HG03520 (cell line): Measurements from ENCODE around the gene TCERG1.
"Not testable (repeated sequence)": the region's sequence is repeated elsewhere in the genome, so short reads cannot be mapped to it uniquely, and the experiment has no call there.

Experiments
- ATAC-seq: cut with Tn5 transposase; IDR thresholded peaks from one replicate; pipeline ENCODE4 v1.9.1; 2021; ENCODE audit warnings: mild to moderate bottlenecking, moderate library complexity; ENCODE audit not compliant: unreplicated experiment

TCERG1 gene

DNA sequence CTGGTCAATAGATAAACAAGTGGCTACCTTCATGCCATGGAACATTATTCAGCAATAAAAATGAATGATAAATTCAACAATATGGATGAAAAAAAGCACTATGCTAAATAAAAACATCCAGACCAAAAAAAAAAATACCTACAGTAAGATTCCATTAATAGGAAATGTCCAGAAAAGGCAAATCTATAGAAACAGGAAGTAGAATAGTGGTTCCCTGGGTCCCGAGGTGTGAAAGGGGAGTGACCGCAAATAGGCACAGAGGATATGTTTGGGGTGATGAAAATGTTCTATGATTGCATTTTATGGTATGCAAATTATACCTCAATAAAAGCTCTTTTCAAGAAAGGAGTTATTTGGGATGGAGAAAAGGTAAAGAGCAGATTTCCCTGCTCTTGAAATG is 72.4 kb downstream of the TCERG1 start:
- no peak for ATAC-seq

DNA sequence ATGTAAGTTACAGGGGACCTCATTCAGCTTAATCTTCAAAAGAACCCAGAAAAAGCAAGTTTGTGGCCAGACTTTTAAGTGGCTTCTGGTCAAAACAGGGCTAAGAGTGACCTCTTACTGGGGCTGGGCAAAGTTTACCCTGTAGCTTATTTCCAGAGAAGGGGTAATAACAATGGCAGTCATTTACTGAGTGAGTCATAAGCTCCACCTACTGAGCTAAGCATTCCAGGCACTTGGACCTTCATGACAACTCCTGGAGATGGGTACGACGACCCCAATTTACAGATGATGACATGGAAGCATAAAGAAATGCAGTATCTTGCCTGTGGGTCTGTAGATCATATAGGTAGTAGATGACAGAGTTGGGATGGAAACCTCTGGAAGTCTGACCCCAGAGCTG is 73.6 kb downstream of the TCERG1 start:
- ATAC-seq, result no peak

DNA sequence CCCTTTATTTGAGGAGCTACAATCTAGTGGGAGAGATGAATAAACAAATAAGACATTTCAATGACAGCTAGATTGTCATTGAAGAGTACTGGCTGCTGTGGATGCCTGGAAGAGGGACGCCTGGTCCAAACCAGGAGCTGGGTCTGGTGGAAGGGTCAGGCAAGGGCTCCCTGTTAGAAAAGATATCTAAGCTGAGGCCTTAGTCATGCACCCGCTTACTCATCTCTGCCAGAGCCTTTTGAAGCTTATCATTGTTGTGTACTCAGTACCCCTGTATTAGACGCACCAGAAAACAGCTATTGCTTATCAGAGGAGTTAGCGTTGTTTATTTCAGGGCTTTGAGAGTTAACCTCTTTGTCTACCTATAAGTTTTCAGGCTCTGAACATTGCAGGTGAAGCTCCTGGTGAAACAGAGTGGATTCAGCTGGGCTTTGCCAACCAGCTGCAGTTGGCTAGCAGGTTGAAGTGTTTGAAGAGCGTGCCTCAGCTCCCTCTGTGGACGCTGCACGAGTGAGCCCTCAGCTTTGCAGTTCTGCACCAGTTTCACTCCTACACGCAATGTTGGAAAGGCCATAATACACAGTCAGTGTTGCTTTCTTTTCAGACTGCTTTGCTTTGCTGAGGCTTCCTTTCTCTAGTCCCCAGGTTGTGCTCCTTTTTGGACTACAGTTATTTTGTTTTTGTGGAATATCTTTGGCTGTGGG is 74.4 kb downstream of the TCERG1 start:
- ATAC-seq, result no peak

DNA sequence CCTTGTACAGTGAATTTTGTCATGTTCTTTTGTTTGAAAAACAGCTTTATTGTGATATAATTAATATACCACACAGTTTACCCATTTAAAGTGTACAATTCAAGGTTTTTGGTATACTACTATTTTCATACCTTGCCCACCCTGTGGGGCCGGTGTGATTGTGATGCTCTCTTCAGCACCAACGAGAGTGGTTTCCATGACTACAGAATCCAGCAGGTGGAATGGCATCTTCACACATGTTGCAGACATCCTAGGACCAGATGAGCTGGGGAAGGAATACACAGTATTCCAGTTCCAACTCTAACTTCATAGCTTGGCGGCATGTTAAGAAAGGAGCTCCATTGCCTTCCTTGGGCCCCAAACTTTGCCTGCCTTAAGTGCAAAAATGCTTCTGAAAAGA is 76.6 kb downstream of the TCERG1 start:
- no peak for ATAC-seq

DNA sequence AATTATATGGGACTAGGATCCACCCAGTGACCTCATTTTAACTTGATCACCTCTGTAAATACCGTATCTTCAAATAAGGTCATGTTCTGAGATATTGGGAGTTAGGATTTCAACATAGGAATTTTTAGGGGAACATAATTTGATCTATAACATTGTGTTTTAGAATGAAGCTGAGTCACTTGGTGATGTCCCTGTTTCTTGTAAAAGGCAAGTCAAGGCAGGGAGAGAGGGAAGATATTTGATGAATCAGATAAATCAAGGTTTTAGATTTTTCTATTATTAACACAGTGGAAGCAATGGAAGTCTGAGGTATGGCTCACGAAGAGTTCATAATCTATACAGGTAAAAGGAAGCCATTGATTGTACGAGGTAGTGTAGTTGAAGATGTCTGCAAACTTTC is 80.7 kb downstream of the TCERG1 start:
- ATAC-seq, result no peak

DNA sequence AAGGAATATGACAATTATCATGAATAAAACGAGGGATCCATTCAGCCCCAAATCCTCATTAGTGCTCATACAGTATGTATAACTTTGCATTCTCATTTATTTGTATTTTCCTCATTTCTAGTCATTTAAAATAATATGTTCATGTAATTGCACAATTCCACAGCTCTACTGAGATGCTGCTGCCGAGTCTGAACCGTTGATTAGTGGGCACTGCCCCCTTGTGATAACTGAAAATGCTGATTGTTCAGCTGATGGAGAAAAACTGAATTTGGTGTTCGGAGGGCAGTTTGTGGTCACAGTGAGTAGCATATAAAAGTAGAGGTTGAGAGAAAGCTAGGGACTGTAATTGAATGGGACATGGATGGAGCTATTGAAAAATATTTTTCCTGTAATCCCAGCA is 81.1 kb downstream of the TCERG1 start:
- no peak for ATAC-seq

DNA sequence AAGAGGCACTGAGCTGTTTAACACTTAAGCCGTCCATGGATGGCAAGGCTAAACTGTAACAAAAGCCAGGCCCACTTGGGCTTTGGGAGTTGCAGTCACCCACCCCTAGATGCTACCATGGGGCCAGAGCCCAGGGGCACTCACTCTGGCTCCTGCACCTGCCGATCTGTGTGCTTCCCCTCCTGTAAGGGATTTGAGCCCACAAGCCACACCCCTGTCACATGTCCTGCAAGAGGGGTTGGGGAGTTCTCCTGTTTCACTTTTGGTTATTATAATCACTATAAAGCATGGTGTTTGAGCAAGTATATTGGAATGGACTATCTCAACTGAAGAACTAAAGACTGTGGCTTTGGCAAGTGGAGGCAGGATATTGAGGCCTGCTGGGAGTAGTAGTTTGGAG is 82.9 kb downstream of the TCERG1 start:
- ATAC-seq, result peak; percentile 37

DNA sequence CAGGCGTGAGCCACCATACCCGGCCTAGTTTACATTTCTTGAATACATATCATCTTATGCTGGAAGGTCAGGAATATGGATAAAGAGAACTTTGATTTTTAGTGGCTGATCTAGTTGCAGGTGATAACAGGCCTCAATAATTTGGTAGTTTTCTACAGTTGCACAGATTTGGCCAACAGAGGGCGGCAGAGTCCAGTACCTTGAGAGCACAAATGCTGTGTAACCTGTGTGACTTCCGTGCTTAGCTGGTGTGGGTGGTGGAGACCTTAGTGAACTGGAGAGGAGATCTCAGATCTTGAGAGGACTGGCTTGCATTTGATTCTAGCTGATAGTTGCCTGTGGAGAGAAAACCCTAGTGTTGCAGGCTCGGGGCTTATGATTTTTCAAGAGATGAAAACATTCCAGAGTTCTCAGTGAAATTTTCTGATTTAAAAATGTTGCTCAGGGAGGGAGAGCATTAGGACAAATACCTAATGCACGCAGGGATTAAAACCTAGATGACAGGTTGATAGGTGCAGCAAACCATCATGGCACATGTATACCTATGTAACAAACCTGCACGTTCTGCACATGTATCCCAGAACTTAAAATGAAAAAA is 86.2 kb downstream of the TCERG1 start:
- ATAC-seq, result peak; percentile 98

DNA sequence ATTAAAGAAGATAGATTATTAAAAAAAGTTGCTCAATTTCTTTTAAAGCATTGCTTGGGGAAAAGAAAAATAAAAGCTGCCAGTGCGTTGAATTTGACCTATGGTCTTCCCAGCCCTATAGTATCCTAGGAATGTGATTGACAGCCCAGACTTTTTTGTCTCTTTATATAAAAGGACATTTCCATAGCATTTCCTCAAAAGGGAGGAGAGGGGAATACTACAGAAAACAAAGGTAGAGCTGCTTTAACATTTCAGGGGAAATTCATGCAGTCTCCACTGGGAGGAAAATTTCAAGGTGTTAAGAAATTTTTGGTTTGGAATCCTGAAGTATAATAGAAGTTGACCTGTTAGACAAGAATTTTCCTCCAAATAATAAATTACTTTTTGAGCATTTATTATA is 86.7 kb downstream of the TCERG1 start:
- no peak for ATAC-seq

DNA sequence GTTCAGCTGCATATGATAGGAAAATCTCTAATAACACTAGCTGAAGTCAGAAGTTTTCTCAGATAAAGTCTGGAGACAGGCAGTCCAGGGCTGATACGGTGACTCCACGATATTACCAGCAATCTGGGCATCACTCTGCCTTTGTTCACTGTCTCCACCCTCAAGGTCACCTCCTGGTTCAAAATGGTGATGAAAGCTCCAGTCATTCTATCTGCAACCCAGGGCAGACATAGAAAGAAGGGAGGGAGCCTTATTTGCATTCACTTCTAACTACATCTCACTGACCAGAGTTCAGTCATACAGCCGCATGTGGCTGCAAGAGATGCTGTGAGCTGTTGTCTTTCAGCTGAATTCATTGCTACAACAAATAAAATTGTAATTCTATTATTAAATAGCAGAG is 91.3 kb downstream of the TCERG1 start:
- ATAC-seq, result no peak

DNA sequence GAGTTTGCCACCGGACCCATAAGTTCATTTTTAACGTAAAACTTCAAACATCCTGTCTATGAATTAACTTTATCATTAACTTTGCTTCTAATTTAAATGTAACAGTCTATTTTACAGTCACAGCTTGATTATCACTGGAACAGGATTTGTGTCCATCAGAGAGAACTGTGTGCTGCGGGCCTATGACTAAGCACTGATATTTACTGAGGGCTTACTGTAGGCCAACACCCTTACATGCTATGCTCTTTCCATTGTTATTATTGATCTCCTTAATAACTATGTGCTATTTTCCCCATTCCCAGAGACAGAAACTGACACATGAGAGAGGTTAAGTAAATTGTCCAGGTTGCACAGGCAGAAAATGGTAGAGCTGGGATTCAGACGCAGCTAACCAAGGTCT is 92.8 kb downstream of the TCERG1 start:
- ATAC-seq, result no peak

DNA sequence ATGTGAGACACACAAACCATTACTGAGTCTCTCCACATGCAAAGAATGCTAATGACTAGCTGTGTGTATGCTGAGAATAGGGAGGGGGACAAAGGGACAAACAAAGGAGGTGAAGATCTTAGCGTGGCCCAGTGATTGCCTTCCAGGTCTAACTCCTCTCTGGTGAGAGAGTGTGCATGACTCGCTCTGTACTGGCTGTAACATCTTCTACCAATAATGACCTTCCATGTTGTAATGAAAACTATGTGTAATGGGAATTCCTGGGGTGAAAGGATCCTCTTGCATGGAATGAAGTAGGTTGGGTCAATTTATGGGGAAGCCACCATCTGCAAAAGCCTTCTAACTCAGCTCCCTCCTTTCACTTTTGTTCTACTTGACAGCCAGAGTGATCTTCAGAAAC is 93.3 kb downstream of the TCERG1 start:
- no peak for ATAC-seq

DNA sequence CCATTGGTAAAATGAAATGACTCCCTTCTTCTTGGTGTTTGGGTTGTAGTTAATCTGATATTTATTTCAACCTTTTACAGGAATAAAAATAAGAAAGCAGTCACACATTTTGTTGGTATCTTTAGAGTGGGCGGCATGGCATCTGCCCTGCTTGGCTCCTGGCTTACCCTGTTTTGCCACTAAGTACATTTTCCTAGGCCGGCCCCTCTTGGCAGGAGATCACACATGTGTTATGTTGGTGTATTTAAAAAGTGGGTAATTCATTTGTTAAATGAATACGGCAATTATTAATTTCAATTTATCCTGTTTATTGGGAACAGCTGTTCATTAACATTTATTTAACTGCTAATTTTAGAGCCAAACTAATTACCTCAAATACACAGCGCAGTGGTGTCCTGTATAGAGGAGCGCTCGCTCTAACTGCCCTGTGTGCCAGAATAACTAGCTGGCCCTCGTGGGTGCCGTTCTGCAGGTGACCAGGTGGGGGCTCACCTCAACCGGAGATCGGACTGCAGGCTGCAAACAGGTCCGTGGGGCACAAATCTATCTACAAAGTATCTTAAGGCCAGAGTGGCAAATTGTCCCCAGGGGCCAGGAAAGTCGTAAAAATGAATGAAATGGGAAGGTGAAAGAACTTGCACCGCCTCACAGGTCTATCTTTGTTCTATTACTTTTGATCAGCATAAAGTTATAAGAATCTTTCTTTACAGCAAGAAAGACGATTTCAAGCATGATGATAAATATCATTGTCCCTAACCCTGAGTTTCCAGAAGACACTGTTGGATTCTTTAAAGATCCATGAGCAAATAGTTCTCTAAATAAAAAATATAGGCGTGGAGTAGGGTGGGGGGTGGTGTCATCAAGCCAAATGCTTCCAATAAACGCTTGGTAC is 95.1 kb downstream of the TCERG1 start:
- ATAC-seq, result peak; percentile 99

DNA sequence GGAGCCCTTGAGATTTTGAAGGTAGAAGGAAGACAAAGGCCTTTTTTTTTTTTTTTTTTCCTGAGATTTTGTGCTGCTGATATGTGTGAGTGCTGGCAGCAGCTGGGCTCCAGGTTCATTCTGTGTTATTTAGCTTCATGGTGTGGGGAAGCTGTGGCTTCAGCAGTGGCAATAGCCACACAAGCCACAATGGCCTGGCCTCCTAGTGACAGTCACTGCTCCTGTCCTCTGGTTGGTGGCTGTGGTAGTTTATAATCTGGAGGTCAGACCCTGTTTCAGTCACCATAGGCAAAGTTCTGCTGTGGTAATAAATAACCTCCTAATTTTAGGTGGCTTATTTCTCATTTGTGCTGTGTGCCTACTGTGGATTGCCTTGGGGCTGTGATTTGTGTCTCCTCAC is 97.1 kb downstream of the TCERG1 start:
- ATAC-seq, result no peak

DNA sequence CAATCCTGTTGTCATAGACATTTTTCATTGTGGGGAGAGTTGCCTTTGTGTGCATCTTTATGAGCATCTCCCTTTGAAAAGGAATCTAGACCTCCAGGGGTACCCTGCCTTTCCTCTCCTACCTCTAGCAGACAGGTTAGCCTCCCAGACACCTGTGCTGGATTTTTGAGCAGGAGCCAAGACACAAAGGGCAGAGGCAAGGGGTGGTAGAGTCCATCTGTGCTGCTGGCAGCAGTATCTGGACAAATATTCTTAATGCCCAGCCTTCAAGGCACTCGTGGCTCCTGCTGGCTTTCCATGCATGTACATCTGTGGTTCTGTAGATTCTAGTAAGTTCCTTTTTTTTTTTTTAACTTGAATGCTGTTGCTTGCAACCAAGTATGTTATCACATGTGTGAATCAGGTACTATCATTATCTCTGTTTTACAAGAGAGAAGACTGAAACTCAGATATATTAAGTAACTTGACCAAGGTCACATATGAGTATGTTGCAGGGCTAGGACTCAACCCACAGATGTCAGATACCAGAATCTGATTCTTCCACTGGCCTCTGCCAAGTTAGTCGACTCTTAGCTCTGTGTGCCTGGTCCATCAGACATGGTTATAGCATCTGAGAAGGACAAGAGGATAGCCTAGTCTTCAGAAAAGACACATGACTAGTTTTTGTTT is 101.8 kb downstream of the TCERG1 start:
- ATAC-seq, result no peak

DNA sequence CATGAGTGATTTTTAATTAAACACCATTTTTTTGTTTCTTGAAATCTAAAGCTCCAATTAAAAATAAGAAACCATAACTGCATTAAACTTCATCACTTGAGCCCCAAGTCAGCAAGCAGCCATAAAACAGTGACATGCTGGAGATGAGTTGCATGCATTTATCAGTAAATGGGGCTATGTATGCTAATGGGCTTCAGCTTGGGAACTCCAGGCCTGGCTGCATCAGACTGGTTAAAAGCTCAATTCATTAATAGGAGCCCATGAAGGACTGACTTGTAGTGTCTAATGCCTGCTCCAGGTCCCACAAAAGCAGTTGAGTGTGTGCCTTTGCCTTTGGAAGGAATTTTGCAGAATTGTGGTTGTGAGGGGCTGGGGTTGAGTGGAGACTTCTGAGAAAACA is 102.5 kb downstream of the TCERG1 start:
- ATAC-seq, result no peak

DNA sequence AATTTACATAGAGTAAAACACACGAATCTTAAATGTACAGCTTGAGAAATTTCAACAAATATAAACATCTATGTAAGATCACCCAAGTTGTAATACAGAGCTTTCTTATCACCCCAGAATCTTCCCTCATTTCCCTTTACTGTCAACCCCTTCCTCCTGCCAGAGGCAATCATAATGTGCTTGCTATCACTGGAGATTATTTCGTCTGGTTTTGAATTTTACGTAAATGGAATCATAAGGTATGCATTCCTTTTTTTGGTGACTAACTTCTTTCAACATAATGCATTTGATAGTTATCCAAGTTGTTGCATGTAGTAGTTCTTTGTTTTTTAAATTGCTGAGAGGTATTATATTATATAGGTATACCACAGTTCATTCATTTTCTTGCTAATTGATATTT is 106.3 kb downstream of the TCERG1 start:
- ATAC-seq, result no peak

DNA sequence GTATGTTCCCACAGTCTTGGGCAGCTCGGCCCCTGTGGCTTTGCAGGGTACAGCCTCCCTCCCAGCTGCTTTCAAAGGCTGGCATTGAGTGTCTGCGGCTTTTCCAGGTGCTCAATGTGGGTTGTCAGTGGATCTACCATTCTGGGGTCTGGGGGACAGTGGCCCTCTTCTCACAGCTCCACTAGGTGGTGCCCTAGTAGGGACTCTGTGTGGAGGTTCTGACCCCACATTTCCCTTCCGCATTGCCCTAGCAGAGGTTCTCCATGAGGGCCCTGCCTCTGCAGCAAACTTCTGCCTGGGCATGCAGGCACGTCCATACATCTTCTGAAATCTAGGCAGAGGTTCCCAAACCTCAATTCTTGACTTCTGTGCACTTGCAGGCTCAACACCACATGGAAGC is 109.8 kb downstream of the TCERG1 start:
- not testable (repeated sequence) for ATAC-seq

DNA sequence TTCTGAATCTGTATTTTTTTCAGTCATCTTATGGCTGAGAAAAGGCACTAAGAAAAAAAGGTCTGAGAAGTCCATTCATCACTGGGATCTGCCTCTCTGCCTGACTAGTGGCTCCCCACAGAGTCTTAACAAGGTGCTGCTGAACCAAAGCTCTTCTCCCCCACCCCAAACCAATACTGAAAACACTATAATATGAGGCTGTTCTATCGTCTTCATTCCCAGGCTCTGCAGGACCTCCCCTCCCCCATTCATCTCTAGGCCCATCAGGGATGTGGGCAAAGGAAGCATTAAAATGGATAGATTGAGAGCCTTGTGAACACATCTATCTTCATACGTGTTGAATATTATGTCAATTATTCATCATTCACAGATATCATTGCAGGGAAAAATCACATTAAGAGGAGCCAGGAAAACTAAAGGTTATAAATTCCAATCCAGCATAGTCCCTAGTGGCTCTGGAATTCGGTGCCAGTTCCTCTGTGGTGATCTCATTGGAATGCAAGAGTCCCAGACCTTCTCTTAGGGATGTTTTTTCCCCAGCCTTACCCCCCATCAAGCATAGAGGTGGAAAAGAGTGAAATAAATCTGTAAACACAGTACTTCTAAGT is 113.2 kb downstream of the TCERG1 start:
- ATAC-seq, result no peak
